Sciatic nerve (tissue), 2 donors: ENCODE data around the gene HNRNPAB. TPM values are rescaled to one million over a fixed set of nuclear protein-coding genes. Genes with fewer than 3 reads are reported as not detected.
A peak's percentile ranks its signal among the peaks of the same experiment; 100 is the strongest.
"Not testable (repeated sequence)": the region's sequence is repeated elsewhere in the genome, so short reads cannot be mapped to it uniquely, and the experiment has no call there.

Experiments used
- ATAC-seq: fragments of 200-7000 bp; cut with Tn5 transposase; one replicate; pipeline ENCODE4 v1.9.1; 2020; ENCODE audit warnings: mild to moderate bottlenecking, moderate library complexity
- DNase-seq: peaks from one replicate; pipeline ENCODE4 v3.0.0-alpha.2; 2020; ENCODE audit warnings: low spot score
- intact Hi-C: fragments of 100-400 bp; cut with DNase I; formaldehyde crosslinking; loops from one replicate; pipeline ENCODE4 v1.14.2; 2022
- total RNA-seq: library from RNA; stranded (reverse); fragmentation: NEBNext Ultra II Directional; extraction: Animal tissue kit (Norgen Biotek cat#: 25700); gene quantifications from one replicate; pipeline ENCODE4 v1.2.1, GENCODE V29; 2021
- donor health status: DM: no; HTN: no; CAD: no.
- donor health status: DM: no; HTN: no; CAD: no.

The HNRNPAB gene
- total RNA-seq, 1 donor from 2014 or later: 88.0 TPM

GRCh38 chr5:178253632-178254031 lies 49.3 kb downstream of the HNRNPAB start:
- DNase-seq, ATAC-seq, intact Hi-C loops: not testable (repeated sequence)

- DNase-seq (no peak), ATAC-seq (peak; percentile 10)
- intact Hi-C loops: no loop called here
Measured at GRCh38 chr5:178256746-178257145, 52.4 kb downstream of the HNRNPAB start.

- intact Hi-C loops: no loop called here
- ATAC-seq (no peak), DNase-seq (no peak)
Measured at GRCh38 chr5:178257650-178258049, 53.3 kb downstream of the HNRNPAB start.

GRCh38 chr5:178259623-178260536 lies 55.5 kb downstream of the HNRNPAB start:
- ATAC-seq (no peak), DNase-seq (no peak)
- intact Hi-C loops: no loop called here

Other genes with a start within 250 kb of the HNRNPAB start
- gene PROP1, start 208.3 kb upstream of the HNRNPAB start, total RNA-seq: not detected
- 2.6 TPM for gene N4BP3, start 91.0 kb upstream of the HNRNPAB start, total RNA-seq
- 33.4 TPM for gene RMND5B, start 73.5 kb upstream of the HNRNPAB start, total RNA-seq
- gene NHP2, start 50.6 kb upstream of the HNRNPAB start, total RNA-seq: 65.0 TPM
- not detected for gene GMCL2, start 17.2 kb upstream of the HNRNPAB start, total RNA-seq
- gene PHYKPL, start 28.3 kb downstream of the HNRNPAB start, total RNA-seq: 133 TPM